Measurements from ENCODE around the gene LRRK1.

DNA sequence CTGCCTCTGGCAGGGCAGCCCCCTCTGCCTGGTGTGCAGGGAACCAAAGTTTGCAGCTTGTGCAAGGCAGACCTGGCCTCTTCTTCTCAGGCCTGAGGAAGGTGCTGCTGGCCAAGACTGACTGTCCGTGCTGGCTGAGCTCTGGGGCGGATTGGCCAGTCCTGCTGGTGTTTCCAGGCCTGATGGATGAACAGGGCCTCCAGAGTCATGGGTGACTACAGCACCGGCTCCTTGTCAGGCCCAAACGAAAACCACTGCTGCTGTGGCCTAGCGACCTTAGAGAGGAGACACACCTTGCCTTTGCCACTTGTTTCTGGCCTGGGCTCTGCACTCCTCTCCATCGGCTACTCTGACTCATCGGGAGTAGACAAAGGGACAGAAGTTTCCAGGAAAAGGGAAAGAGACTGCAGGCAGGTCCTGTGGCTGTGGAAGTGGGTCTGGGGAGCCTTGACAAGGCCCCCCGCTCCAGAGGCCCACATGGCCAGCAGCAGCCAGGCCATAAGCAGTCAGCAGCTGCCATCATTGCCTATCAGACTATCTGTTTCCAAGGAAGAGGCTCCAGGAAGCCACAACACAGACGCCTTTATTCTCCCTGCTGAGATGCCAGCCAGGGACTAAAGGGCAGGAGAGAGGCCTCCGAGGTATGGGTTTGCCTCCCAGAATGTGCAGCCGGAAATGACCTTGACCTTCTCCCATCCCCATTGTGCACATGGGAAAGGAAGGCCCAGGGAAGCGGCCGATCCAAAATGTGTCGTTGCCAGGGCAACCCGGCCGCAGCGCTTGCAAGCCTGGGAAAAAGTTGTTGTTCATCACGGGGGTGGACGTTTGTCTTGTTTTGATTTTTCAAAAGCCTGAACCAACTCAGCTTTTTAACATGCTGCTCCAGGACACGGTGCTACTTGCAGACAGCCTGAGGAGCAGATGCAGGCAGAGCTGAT is 172.2 kb downstream of the LRRK1 start:
- TF ChIP-seq CTCF (IDR thresholded peaks at IDR 0.05; ENCODE audit: low read depth, low read length, poor library complexity, severe bottlenecking) (no peak), EZH2phosphoT487 (IDR thresholded peaks at IDR 0.05; ENCODE audit: borderline replicate concordance, low read length) (no peak)

Measured in DOHH2 (cell line).